Keratinocyte (primary cell): ENCODE measurements around the gene TWNK. TPM values are rescaled to one million over a fixed set of nuclear protein-coding genes. Genes with fewer than 3 reads are reported as not detected.

Experiments used
- DNase-seq: peaks from one replicate; pipeline ENCODE4 v3.0.0-alpha.2; 2011; ENCODE audit warnings: low read depth, missing footprints, low spot score
- FAIRE-seq: peaks from 2 replicates; lab custom pipeline; 2011; peaks lifted over from hg19 to GRCh38; lab: Jason Lieb, UNC
- H2AFZ ChIP-seq: 2 replicates; pipeline ENCODE4 v1.6.0; 2012; ENCODE audit warnings: low read length, control low read depth, inconsistent platforms; ENCODE audit not compliant: control insufficient read depth
- H3K27ac ChIP-seq: 2 replicates; pipeline ENCODE4 v1.5.1; 2011; ENCODE audit warnings: low read length; ENCODE audit not compliant: control insufficient read depth, insufficient read depth
- H3K27me3 ChIP-seq: 3 replicates; pipeline ENCODE4 v1.6.0; 2011; ENCODE audit warnings: low read length; ENCODE audit not compliant: control insufficient read depth, insufficient read depth; ENCODE audit errors: extremely low read depth
- H3K36me3 ChIP-seq, 2 experiments: 2 replicates in 1 of 2; 3 replicates in 1 of 2; pipeline ENCODE4 v1.5.1; 2011; ENCODE audit warnings: low read length in 2 of 2, mild to moderate bottlenecking in 1 of 2; ENCODE audit not compliant: control insufficient read depth in 2 of 2, insufficient read depth in 2 of 2; ENCODE audit errors: extremely low read depth in 1 of 2
- H3K4me1 ChIP-seq: 3 replicates; pipeline ENCODE4 v1.5.1; 2011; ENCODE audit warnings: low read length; ENCODE audit not compliant: control insufficient read depth, insufficient read depth; ENCODE audit errors: extremely low read depth
- H3K4me2 ChIP-seq: 3 replicates; pipeline ENCODE4 v1.6.0; 2011; ENCODE audit warnings: low read depth, low read length; ENCODE audit not compliant: control insufficient read depth, insufficient read depth; ENCODE audit errors: extremely low read depth
- H3K4me3 ChIP-seq, 3 experiments: fragments of 200-600 bp in 1 of 3; sonication (generic) in 1 of 3; 2 replicates in 2 of 3; 3 replicates in 1 of 3; pipeline ENCODE4 v1.5.1; 2011 to 2016; ENCODE audit warnings: low read length in 3 of 3, mild to moderate bottlenecking in 3 of 3, control low read depth in 2 of 3, inconsistent platforms in 1 of 3, low read depth in 1 of 3, mixed read lengths in 1 of 3, mixed run types in 1 of 3, moderate library complexity in 1 of 3; ENCODE audit not compliant: control insufficient read depth in 2 of 3, insufficient read depth in 2 of 3; ENCODE audit errors: extremely low read depth in 1 of 3
- H3K79me2 ChIP-seq: 2 replicates; pipeline ENCODE4 v1.6.0; 2012; ENCODE audit warnings: low read length; ENCODE audit not compliant: control insufficient read depth, insufficient read depth
- H3K9ac ChIP-seq: 3 replicates; pipeline ENCODE4 v1.6.0; 2011; ENCODE audit warnings: low read length; ENCODE audit not compliant: control insufficient read depth, insufficient read depth; ENCODE audit errors: extremely low read depth
- H3K9me1 ChIP-seq: 3 replicates; pipeline ENCODE4 v1.6.0; 2011; ENCODE audit warnings: low read length; ENCODE audit not compliant: control insufficient read depth, insufficient read depth; ENCODE audit errors: extremely low read depth
- H3K9me3 ChIP-seq: 2 replicates; pipeline ENCODE4 v1.5.1; 2012; ENCODE audit warnings: low read depth, low read length; ENCODE audit not compliant: control insufficient read depth
- H4K20me1 ChIP-seq: 3 replicates; pipeline ENCODE4 v1.6.0; 2011; ENCODE audit warnings: low read length; ENCODE audit not compliant: control insufficient read depth, insufficient read depth; ENCODE audit errors: extremely low read depth
- EZH2 ChIP-seq: IDR thresholded peaks from one replicate; pipeline ENCODE4 v1.6.1; 2012; ENCODE audit warnings: inconsistent platforms, mild to moderate bottlenecking, low read length, moderate library complexity
- dilution Hi-C: fragments of 300-500 bp; cut with MboI; formaldehyde crosslinking; loops from one replicate; pipeline ENCODE4 v1.7.0; 2020; ENCODE audit warnings: low sequenced_read_pairs; ENCODE audit not compliant: extremely low pct_ligation_motif_present
- polyA plus RNA-seq, 5 experiments: library from polyadenylated mRNA; depleted of rRNA in 3 of 5; stranded (reverse) in 3 of 5; stranded (forward) in 1 of 5; unstranded in 1 of 5; fragments of >200 nt; gene quantifications; 1 replicate in 1 of 5; 2 replicates in 3 of 5; 3 replicates in 1 of 5; pipeline versions ENCODE4 v1.2.1 to v1.2.3, GENCODE V29; 2011 to 2012; ENCODE audit warnings: missing spikeins in 2 of 5, low read depth in 1 of 5, low replicate concordance in 1 of 5
- TF ChIP-seq, protein P1 (sequence below), 3 experiments: IDR thresholded peaks in 1 of 3; conservative IDR thresholded peaks in 1 of 3; optimal IDR thresholded peaks in 1 of 3; 2 replicates in 2 of 3; 3 replicates in 1 of 3; pipeline versions ENCODE3 to v1.5.1; 2011; ENCODE audit warnings: low read length in 3 of 3, mild to moderate bottlenecking in 3 of 3, moderate library complexity in 2 of 3, control low read depth in 1 of 3, inconsistent platforms in 1 of 3; ENCODE audit not compliant: insufficient read depth in 2 of 3; ENCODE audit errors: extremely low read depth in 1 of 3

TWNK gene
- polyA plus RNA-seq, 1 donor (not counting 4 experiments of a cell fraction or from before 2014, with no cell fraction given): 12.9 TPM

DNA sequence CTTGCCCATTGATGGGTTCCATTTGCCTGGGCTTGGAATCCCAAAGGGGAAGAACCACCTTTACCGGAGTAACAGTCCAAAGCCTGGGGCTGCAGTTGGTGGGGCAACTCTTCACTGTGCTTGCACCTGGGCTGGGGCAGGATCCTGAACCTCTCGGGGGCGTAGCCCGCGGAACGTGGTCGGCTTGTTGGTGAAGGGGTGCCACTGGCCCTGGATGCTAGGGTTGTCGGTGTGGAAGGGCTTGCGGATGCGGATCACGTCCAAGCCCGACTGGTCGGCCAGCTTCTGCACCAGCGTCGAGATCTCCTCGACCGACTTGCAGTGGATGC, 756 bp upstream of the TWNK start:
- Histone ChIP-seq H2AFZ (peak overlapping the region; percentile 99), H3K4me1 (peaks cover 17% of the 10 kb centered on the region), H3K9ac (peak overlapping the region; percentile 85), H3K9me1 (peaks cover 4% of the 10 kb centered on the region), H3K9me3 (no peaks in the 10 kb centered on the region), H3K27ac (peak overlapping the region; percentile 63), H3K4me3 (peak overlapping the region; percentile 85 to 98 (median 87)), H3K79me2 (peaks cover 56% of the 10 kb centered on the region), H3K27me3 (no peaks in the 10 kb centered on the region), H3K36me3 (peaks cover 26 to 41% of the 10 kb centered on the region in 2 experiments), H4K20me1 (no peaks in the 10 kb centered on the region), H3K4me2 (peak overlapping the region; percentile 97)
- no peak for FAIRE-seq
- no peak for DNase-seq
- TF ChIP-seq, protein P1, sequence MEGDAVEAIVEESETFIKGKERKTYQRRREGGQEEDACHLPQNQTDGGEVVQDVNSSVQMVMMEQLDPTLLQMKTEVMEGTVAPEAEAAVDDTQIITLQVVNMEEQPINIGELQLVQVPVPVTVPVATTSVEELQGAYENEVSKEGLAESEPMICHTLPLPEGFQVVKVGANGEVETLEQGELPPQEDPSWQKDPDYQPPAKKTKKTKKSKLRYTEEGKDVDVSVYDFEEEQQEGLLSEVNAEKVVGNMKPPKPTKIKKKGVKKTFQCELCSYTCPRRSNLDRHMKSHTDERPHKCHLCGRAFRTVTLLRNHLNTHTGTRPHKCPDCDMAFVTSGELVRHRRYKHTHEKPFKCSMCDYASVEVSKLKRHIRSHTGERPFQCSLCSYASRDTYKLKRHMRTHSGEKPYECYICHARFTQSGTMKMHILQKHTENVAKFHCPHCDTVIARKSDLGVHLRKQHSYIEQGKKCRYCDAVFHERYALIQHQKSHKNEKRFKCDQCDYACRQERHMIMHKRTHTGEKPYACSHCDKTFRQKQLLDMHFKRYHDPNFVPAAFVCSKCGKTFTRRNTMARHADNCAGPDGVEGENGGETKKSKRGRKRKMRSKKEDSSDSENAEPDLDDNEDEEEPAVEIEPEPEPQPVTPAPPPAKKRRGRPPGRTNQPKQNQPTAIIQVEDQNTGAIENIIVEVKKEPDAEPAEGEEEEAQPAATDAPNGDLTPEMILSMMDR (optimal IDR thresholded peaks at IDR 0.05 in 1 of 3, IDR thresholded peaks at IDR 0.05 in 1 of 3, conservative IDR thresholded peaks at IDR 0.05 in 1 of 3; ENCODE audit: extremely low read depth in 1 of 3, insufficient read depth in 2 of 3, low read length in 3 of 3): no peak
- TF ChIP-seq EZH2: no peak
- dilution Hi-C loops: no loop called here

DNA sequence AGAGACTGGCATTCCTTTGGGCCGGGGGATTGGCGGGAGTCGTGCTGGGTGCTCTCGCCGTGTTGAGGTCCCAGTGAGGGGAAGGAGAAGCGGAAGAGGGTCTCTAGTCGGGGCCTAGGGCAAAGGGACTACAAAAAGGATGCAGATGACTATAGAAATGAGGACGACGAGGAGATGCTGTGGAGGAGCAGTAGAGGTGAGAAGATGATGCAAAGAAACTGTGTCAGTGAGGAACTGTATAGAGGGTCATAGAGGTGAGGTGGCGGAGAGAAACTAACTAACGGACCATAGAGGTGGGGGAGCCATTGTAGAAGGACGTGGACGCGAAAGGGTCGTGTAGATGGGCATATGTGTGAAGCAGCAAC, 324 bp downstream of the TWNK start:
- Histone ChIP-seq H2AFZ (peak overlapping the region; percentile 99), H3K27me3 (no peaks in the 10 kb centered on the region), H3K79me2 (peaks cover 56% of the 10 kb centered on the region), H3K4me3 (peak overlapping the region; percentile 85 to 98 (median 87)), H3K4me2 (peak overlapping the region; percentile 97), H3K36me3 (peaks cover 25 to 39% of the 10 kb centered on the region in 2 experiments), H3K9ac (peak overlapping the region; percentile 85), H3K9me3 (no peaks in the 10 kb centered on the region), H3K9me1 (peaks cover 4% of the 10 kb centered on the region), H4K20me1 (no peaks in the 10 kb centered on the region), H3K4me1 (peaks cover 17% of the 10 kb centered on the region), H3K27ac (peak overlapping the region; percentile 63)
- peak; percentile 60 for FAIRE-seq
- no peak for TF ChIP-seq EZH2
- TF ChIP-seq, protein P1 (optimal IDR thresholded peaks at IDR 0.05 in 1 of 3, IDR thresholded peaks at IDR 0.05 in 1 of 3, conservative IDR thresholded peaks at IDR 0.05 in 1 of 3; ENCODE audit: extremely low read depth in 1 of 3, insufficient read depth in 2 of 3, low read length in 3 of 3): no peak
- no peak for DNase-seq
- dilution Hi-C loops: no loop called here
